Right hindlimb (tissue), 1 donor: ENCODE results near the gene ADARB1.

ENCODE experiments used
- DNase-seq: peaks from one replicate; pipeline ENCODE4 v3.0.0-alpha.2; 2018

ADARB1 gene

GRCh38 chr21:45040157-45040711, 34.1 kb upstream of the ADARB1 start:
- no peak for DNase-seq

GRCh38 chr21:45040739-45041138, 33.6 kb upstream of the ADARB1 start:
- no peak for DNase-seq

- no peak for DNase-seq
Observed at GRCh38 chr21:45041351-45041805, 33.0 kb upstream of the ADARB1 start.

GRCh38 chr21:45041984-45042663, 32.3 kb upstream of the ADARB1 start:
- no peak for DNase-seq

- DNase-seq, result no peak
Observed at GRCh38 chr21:45042664-45043161, 31.7 kb upstream of the ADARB1 start.

GRCh38 chr21:45043541-45044020, 30.8 kb upstream of the ADARB1 start:
- DNase-seq, result no peak

- no peak for DNase-seq
Observed at GRCh38 chr21:45045481-45045880, 28.9 kb upstream of the ADARB1 start.

- DNase-seq, result no peak
Observed at GRCh38 chr21:45047257-45047656, 27.1 kb upstream of the ADARB1 start.

- DNase-seq, result no peak
Observed at GRCh38 chr21:45048026-45048698, 26.2 kb upstream of the ADARB1 start.

- no peak for DNase-seq
Observed at GRCh38 chr21:45048968-45049367, 25.4 kb upstream of the ADARB1 start.

- peak; percentile 57 for DNase-seq
Observed at GRCh38 chr21:45049714-45050344, 24.6 kb upstream of the ADARB1 start.

- DNase-seq, result peak; percentile 56
Observed at GRCh38 chr21:45050345-45050796, 24.0 kb upstream of the ADARB1 start.

- DNase-seq, result no peak
Observed at GRCh38 chr21:45050797-45051489, 23.4 kb upstream of the ADARB1 start.

- no peak for DNase-seq
Observed at GRCh38 chr21:45051580-45052434, 22.6 kb upstream of the ADARB1 start.

GRCh38 chr21:45052960-45053359, 21.4 kb upstream of the ADARB1 start:
- no peak for DNase-seq

- no peak for DNase-seq
Observed at GRCh38 chr21:45053561-45054226, 20.7 kb upstream of the ADARB1 start.

- no peak for DNase-seq
Observed at GRCh38 chr21:45054227-45054926, 20.0 kb upstream of the ADARB1 start.

GRCh38 chr21:45054927-45055612, 19.3 kb upstream of the ADARB1 start:
- no peak for DNase-seq

- no peak for DNase-seq
Observed at GRCh38 chr21:45055861-45056260, 18.5 kb upstream of the ADARB1 start.
